ENCODE results near the gene GABRR2.
"Not testable (repeated sequence)": the region's sequence is repeated elsewhere in the genome, so short reads cannot be mapped to it uniquely, and the experiment has no call there.

The GABRR2 gene

DNA sequence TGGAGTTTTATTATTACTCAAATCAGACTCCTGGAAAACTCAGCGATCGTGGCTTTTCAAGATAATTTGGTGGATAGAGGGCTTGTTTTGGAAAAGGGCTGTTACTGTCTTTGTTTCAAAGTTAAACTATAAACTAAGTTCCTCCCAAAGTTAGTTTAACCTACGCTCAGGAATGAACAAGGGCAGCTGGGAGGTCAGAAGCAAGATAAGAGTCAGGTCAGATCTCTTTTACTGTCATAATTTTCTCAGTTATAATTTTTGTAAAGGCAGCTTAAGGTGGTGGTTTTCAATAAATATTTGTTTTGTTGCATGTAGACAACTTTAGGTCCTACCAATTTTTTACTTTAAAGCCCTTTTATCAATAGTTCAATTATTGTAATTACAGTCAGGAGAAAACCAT, 9.2 kb upstream of the GABRR2 start:
- no peak for DNase-seq (ENCODE audit: low read depth)

DNA sequence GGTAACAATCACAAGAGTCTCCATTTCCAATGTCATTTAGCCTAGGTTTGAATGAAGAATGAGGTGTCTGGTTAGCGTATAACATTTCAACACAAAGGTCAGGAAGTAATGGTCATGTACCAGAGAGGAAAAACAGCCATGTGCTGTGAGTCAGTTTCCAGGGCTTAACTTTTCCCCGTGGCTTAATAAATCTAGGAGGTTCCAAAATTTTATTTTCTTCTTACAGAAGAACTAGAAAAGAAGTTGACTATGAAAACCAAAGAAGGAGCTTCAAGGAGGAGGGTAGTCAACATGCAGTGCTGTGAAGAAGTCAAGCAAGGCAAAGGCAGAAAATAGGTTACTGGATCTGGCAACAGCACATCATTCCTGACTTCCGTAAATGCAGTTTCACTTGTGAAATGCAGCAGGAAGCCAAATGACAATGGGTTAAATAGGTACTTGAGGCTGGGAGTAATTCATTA, 8.4 kb upstream of the GABRR2 start:
- no peak for DNase-seq (ENCODE audit: low read depth)

DNA sequence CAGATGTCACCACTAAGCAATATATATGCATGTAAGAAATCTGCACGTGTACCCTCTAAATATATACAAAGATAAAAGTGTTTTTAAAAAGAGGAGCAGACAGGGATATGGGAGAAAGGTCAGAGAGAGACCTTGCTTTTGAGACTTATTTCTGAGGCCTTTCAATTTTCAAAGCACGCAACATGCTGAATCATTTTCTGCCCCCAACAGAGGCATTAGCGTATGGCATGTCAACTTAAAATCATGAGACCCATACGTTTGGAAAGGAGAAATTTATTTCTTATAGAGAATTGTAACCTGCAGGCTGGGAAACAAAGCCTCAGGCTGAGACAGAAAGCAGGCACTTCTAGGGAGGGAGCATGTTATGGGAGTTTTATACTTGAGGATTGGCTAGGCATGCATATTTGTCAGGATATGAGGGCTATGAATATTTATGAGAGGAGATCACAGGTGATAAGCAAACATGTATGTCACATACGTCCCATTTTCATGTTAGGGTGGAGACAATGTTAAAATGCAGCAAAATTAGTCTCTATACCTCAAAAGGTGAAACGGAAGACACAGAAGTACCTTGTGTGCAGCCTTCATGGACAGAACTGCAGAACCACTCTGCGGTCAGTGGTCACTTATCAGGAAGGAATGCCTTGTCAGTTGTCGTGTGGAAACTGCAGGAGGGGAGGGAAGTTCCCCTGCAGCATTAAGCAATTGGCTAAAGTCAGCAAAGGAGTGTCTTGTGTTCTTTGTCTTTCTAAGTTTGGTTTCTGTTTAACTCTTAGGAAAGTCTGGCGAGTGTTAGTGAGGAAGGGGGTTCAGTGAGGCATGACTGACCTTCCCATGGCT, 6.3 kb upstream of the GABRR2 start:
- DNase-seq (ENCODE audit: low read depth) = no peak

DNA sequence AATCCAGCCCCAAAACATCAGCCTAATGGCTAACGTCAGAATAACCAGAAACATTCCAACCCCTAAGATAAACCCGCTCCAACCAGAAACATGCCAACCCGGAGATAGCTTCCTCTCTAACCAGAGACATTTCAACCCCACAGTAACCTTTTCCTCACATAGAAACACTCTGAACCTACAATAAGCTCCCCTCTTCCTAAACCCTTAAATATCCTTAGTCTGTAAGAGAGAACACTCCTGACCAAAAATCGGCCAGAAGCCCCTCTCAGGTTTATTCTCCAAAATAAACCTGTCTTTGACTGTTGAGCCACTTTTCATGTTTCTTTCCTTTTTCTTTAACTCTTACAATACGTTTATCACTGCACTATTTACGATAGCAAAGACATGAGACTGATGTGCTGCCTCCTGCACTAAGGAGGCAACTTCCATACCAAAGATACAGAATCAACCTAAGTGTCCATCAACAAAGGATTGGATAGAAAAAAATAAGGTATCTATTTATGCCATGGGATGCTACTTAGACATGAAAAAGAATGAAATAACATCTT, 5.0 kb upstream of the GABRR2 start:
- DNase-seq (ENCODE audit: low read depth) = no peak

DNA sequence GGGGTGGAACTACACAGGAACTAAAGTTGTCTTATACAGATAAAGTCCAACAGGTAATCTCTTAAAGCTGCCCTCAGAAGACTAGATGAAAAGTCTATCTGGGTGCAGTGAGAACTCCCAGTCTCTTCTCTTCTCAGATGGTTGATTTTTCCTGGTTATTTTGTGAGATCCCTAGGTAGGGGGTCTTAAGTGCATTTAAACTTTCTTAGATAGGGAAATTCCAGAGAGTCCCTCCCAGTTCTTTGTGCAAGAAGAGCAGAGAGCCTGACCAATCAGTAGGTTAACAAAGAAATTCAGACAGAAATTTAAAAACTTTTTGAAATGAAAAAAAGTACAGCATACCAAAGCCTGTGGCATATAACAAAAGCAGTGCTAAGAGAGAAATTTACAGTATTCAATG, 2.0 kb upstream of the GABRR2 start:
- DNase-seq (ENCODE audit: low read depth) = no peak

DNA sequence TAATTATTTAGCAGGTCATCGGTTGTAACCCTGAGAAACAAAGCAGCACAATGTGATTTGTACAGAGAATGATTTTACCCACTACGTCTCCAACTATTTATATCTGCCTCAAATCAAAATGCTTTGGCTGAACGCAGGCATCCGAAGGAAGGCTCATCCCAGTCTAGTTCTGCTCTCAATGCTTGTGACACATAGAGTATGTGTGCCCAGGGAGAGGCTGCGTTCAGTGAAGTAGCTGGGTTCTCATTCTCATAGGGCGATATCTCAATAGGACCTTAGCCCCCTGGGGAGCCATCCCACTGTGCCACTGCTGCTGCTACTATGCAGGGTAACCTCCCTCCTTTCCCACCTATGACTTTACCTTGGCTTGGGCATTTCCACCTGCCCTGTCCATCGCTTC, 407 bp downstream of the GABRR2 start:
- DNase-seq (ENCODE audit: low read depth) = no peak

DNA sequence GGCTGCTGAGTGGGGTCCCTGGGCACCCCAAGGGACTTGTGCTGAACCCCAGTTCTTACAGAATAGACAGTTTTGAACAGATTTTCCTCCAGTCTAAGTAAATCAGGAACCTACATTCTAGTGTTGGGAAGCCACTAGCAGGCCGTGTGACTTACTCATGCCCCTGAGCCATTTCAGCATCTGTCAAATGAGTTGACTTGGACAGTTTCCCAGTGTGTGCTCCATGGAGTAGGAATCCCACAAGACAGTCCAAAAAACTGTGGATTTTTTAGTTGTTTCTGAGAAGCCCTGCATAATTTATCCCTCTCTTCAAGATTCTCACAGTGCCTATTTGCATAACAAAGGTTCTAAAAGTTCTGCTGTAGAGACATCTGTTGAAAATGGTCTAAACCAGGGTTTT, 2.1 kb downstream of the GABRR2 start:
- no peak for DNase-seq (ENCODE audit: low read depth)

DNA sequence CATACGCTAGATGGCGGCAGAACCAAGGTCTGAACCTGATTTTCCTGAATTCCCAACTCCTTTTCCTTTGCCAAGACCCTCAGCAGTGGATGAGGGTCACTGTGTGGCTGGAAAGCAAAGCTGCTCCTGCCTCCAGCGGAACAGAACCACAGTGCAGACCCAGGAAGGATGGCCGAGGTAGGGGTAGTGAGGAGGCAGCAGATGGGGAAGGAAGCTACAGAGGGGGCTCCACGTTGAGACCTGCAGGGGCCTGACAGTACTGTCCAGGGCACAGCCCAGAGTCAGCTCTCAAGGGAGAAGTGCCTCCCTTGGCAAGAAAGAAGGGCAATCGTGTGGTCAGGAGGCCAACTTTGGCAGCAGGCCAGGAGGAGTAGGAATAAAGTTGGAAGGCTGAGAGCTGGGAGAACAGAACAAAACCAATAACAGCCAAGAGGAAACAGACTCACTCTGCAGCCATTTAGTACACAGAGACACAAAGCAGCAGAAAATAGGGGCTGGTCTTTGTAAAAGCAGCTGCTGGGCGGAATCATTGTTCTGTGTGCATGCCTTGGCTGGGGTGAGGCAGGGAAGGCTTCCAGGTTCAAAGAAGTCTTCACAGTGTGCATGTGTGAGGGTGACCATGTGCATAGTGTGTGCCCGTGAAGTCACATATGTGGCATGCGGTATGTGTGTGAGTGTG, 3.1 kb downstream of the GABRR2 start:
- no peak for DNase-seq (ENCODE audit: low read depth)

DNA sequence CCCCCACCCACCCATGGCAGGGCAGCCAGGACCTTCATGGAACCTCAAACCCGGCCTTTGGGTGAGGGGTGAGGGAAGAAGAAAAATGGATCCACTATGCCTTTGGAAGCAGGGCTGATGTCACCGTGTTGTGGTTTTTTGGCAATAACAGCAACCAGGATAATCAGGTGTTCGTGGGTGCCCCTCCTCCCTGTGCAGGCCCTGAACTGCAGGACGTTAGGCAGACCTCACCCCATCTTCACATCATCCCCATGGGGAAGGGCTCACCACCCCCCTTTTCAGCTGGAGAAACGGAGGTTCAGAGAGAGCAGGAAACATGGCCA, 3.6 kb downstream of the GABRR2 start:
- no peak for DNase-seq (ENCODE audit: low read depth)

DNA sequence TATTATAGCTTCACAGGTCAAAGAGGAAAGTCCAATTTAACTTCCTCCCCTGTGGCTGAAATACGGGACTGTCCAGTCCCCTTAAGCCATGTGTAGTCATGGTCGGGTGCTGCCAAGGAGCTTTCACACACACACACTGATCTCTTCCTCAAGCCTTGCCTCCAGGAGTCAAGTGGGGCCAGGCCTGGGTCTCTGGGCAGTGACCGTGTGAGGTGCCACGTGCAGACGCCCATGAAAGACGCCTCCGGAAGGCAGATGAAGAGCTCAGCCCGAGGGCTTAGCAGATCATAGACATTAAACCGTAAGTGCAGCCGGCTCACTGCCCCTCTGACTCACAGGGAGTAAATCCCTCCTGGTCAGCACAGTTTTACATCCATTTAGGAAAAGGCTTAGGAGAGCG, 4.2 kb downstream of the GABRR2 start:
- no peak for DNase-seq (ENCODE audit: low read depth)

DNA sequence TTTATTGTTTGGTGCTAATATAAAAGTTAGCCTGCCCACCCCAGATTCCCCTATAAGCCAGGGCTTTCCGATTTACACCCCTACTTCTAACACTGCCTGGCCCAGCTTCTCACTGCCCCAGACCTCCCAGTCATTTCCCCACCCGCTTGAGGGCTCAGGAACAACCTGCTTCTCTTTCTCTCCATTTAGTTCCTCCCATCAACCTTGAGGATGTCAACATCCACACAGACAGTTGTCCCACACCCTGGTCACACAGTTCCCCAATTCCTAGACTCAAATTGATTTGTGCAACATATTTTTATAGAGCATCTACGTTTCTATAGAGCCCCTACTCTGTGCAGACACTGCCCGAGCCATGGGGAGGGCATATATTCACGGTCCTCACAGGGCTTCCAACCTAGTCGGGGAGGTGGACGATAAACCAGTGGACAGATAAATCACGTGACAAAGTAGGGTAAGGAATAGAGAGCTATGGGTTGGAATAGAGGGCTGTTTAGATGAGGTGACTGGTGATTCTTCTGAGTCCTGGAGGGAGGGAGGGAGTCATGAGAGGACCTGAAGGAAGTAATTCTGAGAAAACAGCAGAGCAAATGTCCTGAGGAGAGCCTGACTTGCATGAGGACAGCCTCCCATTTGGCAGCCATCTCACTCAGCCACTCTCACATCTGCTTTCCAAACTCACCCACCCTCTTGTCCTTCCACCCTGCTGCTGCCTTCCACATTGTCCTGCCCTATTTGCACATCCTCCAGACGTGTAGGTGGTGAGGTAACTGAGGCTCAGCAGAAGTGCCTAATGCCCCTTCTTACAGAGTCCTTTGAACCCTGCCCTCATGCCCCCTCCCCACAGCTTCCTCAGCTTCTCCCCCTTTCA, 6.3 kb downstream of the GABRR2 start:
- no peak for DNase-seq (ENCODE audit: low read depth)

DNA sequence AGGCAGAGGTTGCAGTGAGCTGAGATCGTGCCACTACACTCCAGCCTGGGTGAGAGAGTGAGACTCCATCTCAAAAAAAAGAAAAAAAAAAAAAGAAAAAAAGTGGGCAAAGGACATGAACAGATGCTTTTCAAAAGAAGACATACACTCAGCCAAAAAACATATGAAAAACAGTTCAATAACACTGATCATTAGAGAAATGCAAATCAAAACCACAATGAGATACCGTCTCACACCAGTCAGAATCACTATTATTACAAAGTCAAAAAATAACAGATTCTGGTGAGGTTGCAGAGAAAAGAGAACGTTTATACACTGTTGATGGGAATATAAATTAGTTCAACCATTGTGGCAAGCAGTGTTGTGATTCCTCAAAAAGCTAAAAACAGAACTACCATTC, 10.6 kb downstream of the GABRR2 start:
- not testable (repeated sequence) for DNase-seq (ENCODE audit: low read depth)

DNA sequence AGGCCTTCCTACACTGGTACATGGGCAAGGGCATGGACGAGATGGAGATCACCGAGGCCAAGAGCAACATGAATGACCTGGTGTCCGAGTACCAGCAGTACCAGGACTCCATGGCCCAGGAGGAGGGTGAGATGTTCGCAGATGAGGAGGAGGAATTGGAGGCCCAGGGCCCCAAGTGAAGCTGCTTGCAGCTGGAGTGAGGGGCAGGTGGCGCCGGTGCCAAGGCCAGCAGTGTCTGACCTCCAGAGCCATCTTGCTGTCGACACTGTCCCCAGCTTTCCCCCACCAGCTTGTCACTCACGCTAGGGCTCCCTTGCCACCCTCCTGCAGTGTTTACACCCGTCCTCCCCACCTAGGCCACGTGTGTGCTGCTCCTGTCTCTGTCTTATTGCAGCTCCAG, 12.2 kb downstream of the GABRR2 start:
- DNase-seq (ENCODE audit: low read depth) = no peak

DNA sequence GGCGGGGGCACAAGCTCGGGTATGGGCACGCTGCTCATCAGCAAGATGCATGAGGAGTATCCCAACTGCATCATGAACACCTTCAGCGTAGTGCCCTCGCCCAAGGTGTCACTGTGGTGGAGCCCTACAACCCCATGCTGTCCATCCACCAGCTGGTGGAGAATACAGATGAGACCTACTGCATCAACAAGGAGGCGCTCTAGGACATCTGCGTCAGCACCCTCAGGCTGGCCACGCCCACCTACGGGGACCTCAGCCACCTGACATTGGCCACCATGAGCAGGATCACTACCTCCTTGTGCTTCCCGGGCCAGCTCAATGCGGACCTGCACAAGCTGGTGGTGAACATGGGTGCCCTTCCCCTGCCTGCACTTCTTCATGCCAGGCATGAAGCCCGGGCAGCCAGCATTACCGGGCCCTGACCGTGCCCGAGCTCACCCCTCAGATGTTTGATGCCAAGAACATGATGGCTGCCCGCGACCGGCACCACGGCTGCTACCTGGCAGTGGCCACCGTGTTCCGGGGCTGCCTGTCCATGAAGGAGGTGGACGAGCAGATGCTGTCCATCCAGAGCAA, 12.8 kb downstream of the GABRR2 start:
- no peak for DNase-seq (ENCODE audit: low read depth)

DNA sequence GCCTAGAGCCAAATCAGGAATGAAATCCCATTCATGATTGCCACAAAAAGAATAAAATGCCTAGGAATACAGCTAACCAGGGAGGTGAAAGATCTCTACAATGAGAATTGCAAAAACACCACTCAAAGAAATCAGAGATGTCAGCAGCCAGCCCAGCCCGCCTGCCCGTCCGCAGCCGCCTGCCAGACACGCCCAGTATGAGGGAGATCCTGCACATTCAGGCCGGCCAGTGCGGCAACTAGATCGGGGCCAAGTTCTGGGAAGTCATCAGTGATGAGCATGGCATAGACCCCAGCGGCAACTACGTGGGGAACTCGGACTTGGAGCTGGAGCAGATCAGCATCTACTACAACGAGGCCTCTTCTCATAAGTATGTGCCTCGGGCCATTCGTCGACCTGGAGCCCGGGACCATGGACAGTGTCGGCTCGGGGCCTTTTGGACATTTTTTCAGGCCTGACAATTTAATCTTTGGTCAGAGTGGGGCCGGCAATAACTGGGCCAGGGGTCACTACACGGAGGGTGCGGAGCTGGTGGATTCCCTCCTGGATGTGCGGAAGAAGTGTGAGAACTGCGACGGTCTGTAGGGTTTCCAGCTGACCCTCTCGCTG, 13.4 kb downstream of the GABRR2 start:
- no peak for DNase-seq (ENCODE audit: low read depth)

DNA sequence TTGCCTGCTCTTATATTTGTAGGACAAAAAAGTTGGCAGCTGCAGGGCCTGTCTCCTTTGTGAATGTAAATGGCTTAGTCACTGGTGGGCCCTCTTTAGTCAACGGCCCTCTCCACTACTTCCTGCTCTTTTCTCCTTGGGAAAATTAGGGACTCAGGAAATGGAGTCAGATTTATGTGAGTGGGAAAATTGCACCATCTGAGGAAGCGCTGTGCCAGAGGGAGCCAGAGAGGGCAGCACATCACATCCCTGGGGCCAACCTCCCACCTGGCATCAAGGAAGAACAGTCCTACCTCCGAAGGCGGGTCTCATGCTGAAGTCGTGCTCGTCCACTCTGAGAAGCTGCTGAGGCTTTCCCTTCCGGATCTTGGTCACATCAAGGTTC, 15.6 kb downstream of the GABRR2 start:
- no peak for DNase-seq (ENCODE audit: low read depth)

DNA sequence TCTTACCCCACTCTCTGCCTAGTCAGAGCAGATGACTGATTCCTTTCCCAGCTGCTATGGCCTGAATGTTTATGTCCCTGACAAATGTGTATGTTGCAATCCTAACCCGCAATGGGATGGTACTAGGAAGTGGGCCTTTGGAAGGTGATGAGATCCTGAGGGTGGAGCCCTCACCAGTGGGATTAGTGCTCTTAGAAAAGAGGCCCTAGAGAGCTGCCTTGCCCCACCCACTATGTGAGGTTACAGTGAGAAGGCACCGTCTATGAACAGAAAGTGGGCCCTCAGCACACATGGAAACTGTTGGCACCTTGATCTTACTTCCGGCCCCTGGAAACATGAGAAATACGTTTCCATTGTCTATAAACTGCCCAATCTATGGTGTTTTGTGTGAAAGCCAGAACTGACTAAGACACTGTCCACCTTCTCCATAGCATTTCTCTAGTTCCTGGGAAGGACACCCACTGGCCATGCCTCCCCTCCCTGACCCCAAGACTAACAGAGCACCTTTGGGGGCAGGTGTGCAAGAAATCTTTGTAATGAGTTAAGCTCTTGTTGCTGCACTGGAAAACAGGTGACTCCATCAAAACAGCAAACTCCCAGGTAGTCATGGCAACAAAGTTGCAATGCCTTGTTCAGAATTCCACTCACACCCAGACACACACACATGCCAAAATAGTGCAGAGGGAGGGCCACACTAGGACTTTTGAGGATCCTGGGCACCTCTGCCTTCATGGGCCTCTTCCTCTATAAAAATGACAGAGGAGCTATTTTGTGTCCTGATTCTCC, 16.2 kb downstream of the GABRR2 start:
- peak; percentile 43 for DNase-seq (ENCODE audit: low read depth)

DNA sequence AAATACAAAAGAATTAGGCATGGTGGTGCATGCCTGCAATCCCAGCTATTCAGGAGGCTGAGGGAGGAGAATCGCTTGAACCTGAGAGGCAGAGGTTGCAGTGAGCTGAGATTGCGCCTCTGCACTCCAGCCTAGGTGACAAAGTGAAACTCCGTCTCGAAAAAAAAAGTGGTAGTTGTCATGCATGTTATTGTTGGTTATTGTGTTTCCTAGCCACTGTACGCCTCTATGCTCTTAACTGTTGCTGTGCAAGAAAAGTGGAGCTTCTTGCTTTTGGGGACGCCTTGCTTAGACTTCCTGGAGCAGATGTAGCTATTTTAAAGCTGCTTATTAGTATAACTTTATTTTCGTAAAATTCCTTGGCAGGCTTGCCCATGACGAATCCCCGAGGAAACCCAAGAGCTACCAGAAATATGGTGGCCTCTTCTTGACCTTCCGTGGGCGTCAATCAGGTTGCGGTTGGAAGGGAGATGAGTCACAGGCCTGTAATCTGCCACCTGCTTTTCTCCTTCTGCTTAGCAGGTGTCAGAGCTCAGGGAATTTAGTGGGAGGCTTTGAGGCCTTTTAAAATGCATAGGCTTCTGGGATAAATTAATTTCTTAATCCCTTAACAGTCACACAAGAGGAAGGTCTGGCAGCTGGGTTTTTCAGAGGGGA, 17.3 kb downstream of the GABRR2 start:
- peak; percentile 45 for DNase-seq (ENCODE audit: low read depth)

DNA sequence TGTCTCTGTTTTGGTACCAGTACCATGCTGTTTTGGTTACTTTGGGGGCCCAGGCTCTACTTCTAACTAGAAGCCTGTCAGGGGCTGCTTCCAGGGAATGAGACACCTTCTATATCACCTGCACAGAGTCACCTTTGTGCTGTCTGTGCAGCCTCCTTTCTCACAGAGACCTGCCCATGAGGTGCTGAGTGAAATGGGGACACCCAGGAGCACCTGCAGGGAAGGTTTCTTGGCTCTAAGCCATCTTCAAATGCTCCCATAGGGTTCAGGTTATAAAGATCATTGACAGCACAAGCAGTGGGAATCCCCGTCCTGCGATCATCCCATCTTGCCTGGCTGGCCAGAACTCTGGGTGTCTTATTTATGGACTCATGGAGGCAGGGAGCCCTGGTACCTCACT, 19.1 kb downstream of the GABRR2 start:
- DNase-seq (ENCODE audit: low read depth) = no peak

DNA sequence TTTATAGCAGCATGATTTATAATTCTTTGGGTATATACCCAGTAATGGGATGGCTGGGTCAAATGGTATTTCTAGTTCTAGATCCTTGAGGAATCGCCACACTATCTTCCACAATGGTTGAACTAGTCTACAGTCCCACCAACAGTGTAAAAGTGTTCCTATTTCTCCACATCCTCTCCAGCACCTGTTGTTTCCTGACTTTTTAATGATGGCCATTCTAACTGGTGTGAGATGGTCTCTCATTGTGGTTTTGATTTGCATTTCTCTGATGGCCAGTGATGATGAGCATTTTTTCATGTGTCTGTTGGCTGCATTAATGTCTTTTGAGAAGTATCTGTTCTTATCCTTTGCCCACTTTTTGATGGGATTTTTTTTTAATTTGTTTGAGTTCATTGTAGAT, 20.0 kb downstream of the GABRR2 start:
- DNase-seq (ENCODE audit: low read depth) = not testable (repeated sequence)

Data from T follicular helper cell (primary cell).